ENCODE measurements around the gene RBMS3. TPM values are rescaled to one million over a fixed set of nuclear protein-coding genes. Genes with fewer than 3 reads are reported as not detected.

The RBMS3 gene
- total and polyA plus RNA-seq, 2 of the 8 experiments (the other 6 are each of a cell fraction or from before 2014, with no cell fraction given), result 3.7 to 6.9 TPM

- no peak for TF ChIP-seq FOSL1 (IDR thresholded peaks at IDR 0.05; ENCODE audit: insufficient read depth, low read depth, low read length)
- TF ChIP-seq USF2 (IDR thresholded peaks at IDR 0.05; ENCODE audit: low read length), result no peak
- TF ChIP-seq ZNF274 (IDR thresholded peaks at IDR 0.05; ENCODE audit: borderline replicate concordance, extremely low read depth, low read length), result no peak
- no peak for TF ChIP-seq KDM1A (IDR thresholded peaks at IDR 0.05; ENCODE audit: borderline replicate concordance, low read length)
- no peak for TF ChIP-seq RAD21 (IDR thresholded peaks at IDR 0.05 in 1 of 2, conservative IDR thresholded peaks at IDR 0.05 in 1 of 2; ENCODE audit: low read depth in 2 of 2, low read length in 2 of 2)
Observed at GRCh38 chr3:29903600-29903999, 622.7 kb downstream of the RBMS3 start (continued).
